RPMI8226 (cell line): ENCODE measurements around the gene KCNJ5.

Experiments
- DNase-seq: peaks from one replicate; pipeline ENCODE4 v3.0.0-alpha.2; 2015

KCNJ5 gene

DNA sequence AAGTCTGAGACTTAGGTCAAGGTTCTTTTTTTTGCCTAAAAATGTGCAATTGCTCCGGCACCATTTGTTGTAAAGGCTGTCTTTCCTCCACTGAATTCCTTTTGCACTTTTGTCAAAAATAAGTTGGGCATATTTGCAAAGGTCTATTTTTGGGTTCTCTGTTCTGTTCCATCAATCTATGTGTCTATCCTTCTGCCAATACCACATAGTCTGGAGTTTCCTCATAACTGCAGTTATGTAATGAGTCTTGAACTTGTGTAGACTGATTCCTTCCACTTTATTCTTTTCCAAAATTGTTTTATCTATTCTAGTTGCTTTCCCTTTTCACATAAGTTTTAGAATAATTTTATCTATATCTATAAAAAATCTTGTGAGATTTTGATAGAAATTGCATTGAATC, 6.7 kb downstream of the KCNJ5 start:
- DNase-seq: no peak

DNA sequence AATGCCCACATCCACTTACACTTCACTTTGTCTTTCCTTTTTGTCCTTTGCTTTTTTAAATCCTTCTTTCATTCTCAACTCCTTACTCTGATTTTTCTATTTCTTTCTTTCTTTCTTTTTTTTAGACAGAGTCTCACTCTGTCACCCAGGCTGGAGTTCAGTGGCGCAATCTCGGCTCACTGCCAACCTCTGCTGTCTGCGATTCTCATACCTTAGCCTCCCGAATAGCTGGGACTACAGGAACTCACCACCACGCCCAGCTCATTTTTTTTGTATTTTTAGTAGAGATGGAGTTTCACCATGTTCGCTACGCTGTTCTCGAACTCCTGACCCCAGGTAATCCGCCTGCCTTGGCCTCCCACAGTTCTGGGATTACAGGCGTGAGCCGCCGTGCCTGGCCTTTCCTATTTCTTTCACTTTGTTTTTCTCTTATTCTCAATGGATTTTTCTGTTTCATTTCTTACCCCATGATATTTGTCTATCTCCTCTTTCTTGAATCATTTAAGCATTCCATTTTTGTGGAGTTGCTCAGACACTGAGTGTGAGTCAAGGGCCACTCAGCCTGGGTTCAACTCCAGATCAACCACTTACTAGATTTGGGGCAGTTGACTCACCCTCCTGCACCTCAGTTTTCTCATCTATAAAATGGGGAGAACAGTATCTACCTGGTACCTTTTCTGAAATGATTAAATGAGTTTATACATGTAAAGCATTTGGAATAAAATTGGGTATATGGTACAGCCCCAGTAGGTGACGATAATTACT, 7.6 kb downstream of the KCNJ5 start:
- DNase-seq: peak; percentile 38

DNA sequence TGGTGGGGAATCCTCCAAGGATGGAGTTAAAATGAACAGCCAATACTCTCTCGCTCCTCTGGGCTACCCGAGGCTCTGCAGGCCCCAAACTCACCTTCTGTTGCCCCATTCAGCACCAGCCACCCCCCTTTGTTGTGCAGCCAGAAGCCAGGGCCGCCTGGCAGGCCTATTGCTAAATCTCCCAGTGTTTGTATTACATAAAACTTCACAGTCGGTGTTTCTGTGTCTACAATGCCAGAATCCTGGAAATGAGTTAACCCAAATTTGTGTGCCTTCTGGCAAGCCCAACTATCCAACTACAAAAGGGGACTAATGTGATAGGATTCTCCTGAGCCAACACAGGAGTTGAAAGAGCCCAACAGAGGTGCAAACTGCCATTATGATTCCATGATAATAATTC, 9.3 kb downstream of the KCNJ5 start:
- no peak for DNase-seq

DNA sequence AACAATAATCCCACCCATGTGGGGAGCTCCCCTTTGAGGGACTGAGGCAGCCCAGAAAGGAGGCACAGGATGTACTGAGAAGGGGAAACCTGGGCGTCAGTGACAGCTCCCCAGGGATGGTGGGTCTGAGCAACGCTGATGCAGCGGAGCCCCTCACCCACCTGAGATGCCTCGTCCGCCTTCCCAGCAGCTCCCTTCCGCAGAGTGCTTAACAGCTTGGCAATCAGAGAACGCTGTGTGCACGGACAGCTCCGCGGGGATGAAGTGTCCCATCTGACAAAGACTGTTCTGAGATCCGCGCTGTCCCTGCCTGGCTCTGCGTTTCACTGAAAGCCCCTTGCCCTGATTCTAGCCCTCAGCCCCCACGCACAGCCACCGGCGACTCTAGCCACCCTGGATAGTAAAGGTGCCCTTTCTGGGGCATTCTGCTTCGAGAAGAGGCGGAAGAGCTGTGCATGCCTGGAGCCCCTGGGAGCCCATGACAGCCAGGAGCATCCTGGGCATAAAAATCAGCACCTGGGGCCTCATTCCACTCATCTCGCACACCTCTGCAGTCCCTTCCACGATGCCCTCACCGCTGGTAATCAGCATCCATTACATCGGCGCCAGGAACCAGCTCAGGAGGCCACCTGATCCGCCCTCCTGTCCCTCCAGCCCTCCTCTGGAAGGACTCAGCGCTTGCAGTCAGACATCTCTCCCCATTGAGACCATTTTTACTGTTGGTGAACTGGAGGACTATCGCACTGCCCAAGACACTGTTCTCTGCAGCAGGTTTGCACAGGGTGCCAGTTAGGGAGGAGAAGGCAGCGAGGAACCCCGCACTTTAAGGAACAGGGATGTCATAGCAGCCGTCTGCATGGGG, 10.7 kb downstream of the KCNJ5 start:
- no peak for DNase-seq

DNA sequence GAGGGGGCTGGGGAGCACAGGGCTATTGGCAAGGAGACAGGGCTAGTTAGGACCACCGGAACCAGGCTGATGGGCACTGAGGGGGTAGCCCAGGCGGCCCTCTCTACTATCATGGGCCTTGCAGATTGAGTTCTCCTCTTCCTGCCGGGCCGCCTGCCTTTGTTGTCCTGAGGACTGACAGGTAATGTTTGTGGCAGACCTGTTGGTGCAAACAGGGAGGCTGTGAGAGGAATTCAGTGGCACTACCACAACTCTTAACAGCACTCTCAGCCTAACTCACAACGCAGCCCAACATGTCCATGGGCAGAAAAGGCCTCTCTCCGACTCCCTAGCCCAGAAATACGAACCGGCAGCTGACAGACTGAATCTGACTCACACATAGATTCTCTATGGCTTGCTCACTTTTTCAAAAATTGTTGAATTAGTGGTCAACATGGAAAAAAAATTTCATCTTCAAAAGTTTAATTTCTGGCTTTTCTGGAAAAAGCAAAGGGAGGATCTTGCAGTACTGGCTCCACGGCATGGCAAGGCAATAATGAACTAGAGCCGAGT, 11.4 kb downstream of the KCNJ5 start:
- DNase-seq: no peak

DNA sequence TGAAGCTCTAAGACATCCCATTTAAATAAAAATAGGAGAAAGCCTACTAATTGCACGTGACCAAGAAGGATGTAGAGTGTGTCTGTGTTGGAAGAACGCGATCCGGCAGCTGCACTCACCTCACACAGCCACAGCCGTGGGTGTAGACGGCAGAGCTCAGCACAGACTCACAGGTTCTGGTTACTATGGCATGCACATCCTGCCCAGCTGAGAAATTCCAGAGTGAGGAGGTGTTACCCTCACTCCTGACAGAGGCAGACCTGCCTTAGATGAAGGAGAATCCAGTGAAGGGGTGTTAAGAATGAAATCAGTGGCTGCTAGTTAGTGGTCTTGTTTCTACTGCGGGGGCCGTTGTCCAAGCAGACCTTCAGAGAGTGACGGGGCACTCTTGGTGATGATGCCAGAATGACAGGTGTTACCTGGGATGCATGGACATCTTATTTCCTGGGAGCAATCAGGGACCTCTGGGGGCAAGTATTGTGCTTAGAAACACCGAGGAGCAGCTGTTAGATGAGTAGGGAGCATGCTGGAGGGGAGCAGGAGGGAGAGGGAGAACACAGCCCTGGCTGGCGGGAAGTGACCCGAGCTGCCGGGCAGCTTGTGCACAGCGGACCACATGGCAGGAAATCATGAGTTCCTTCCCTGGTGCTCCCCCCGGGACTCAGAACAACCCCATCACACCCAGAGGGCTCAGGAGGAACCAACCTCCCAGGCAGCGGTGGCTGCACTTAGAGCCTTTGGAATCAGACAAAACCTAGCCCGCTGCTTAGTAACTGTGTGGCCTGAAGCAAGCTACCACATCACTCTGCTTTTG, 12.3 kb downstream of the KCNJ5 start:
- no peak for DNase-seq

DNA sequence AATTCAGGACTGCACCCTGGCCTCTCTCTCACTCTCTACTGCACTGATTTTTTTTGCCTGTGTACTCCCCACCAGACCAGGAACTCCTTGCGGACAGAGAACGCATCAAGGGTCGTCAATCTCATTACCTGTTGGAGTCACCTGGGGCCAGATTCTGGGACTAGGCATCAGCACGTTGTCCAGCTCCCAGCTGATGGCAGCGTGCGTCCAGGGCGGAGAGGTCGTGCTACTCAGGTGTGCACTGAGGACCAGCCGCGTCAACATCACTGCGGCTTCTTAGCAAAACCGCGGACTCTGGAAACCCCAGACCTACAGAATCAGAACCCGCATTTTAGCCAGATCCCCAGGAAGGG, 13.1 kb downstream of the KCNJ5 start:
- DNase-seq: no peak

DNA sequence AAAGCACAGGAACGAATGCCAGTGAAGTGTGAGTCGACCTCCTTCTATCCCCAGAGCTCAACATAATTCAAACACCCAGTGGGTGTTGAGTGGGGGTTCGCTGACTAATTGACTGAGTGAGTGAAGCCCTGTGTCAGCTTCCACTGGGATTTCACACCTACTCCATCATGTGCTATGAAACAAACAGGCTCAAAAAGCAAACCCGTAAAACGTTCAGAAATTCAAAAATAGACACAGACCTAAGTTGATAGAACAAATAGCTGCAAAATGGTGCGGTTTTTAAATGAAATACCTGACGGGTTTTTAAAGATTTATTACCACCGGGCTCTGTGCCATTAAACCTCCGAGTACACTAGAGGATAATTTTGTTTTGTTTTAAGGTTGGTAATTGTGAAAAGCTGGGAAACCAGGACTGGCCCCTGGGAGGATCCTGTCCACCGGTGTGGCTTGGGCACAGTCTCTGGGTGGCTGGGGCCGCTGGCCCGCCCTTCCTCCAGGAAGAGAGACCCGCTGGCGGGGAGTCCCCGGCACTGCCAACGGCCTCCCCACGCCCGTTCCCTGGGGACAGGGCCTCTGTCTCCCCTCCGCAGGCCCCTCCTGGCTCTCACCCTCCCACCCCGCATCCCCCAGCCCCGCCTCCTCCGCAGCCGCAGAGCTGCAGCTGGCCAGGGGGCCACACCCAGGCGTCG, 13.6 kb downstream of the KCNJ5 start:
- DNase-seq: no peak

DNA sequence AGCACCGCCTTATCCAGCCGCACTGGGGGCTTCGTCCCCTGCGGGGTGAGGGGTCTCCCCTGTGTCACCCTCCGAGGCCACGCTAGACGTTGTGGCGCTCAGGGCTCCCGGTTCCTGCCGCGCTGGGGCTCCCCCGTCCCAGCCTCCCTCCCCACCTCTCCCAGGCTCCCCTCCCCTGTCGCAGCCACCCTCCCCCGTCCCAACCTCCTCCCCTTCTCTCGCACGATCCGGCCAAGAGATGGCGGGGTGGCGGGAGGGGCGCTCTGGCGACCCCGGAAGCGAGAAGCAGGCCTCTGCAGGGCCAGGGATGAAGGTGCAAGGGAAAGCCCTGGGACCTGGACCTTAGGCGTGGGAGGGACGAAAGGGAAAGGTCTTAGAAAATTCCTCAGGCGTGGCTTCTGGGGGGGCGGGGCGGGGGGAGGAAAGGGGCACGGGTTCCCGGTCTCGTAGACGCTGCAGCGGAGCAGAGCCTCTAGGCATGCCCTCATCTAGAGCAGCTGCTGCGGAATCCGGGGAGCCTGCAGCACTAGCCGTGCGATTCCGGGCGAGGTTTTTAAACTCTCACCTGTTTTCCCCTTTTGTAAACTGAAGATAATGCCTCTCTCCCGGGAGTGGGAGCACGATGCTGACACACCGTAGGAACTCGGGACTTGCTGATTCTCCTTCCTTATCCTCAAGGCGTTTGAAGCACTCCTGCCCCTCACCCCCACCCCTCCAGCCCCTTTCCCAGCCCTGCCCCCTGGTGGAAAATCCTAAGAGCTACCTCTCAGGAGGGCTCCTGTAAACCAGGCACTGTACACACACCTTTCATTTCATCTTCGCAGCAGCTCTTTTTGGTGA, 14.4 kb downstream of the KCNJ5 start:
- peak; percentile 32 for DNase-seq

DNA sequence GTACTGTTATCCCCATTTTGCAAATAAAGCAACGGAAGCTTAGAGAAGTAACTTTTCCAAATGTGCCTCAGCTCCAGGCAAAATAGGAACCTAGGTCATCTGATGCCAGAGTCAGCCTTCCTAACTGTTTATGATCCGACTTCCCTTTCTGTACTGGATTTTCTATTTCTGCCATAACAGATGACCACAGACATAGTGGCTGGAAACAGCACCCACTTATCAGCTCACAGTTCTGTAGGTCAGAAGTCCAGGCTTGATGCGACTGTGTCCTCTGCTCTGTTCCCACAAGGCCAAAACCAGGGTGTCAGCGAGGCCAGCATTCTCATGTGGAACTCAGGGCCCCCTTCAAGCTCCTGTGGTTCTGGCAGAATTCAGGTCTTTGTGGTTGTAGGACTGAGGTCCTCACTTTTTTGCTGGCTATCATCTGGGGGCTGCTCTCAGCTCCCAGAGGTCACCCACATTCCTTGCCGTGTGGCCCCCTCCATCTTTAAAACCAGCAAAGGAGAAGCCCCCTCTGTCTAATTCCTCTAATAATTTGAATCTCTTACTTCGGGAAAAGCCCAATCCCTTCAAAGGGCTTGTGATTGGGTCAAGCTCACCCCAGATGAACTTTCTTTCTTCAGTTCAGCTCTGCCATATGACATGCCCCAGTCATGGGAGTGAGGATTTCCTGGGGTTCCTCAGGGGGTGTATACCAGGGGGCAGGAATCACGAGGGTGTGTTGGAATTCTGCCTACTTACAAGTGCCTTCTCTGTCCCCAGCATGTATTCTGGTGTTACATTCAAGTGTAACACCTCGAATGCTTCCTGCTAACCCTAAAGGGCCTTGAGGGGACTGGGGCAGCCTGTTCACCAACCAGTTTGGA, 15.3 kb downstream of the KCNJ5 start:
- no peak for DNase-seq

DNA sequence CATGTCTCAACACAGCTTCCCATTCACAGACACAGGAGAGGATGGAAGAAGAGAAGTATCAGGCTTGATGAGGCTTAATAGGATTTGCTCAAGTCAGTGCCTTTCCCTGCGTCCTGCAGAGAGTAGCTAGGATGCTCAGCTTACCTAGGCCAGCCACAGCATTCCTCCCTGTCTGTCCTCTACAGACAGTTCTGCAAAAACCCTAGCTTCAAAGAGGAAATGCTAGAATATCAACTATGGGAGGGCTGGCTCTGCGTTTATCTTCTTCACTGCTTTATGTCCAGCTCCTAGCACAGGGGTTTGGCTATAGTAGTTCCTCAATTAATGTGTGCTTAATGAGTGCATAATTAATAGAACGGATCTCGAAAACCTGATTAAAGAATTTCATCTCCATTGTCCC, 16.4 kb downstream of the KCNJ5 start:
- DNase-seq: no peak

DNA sequence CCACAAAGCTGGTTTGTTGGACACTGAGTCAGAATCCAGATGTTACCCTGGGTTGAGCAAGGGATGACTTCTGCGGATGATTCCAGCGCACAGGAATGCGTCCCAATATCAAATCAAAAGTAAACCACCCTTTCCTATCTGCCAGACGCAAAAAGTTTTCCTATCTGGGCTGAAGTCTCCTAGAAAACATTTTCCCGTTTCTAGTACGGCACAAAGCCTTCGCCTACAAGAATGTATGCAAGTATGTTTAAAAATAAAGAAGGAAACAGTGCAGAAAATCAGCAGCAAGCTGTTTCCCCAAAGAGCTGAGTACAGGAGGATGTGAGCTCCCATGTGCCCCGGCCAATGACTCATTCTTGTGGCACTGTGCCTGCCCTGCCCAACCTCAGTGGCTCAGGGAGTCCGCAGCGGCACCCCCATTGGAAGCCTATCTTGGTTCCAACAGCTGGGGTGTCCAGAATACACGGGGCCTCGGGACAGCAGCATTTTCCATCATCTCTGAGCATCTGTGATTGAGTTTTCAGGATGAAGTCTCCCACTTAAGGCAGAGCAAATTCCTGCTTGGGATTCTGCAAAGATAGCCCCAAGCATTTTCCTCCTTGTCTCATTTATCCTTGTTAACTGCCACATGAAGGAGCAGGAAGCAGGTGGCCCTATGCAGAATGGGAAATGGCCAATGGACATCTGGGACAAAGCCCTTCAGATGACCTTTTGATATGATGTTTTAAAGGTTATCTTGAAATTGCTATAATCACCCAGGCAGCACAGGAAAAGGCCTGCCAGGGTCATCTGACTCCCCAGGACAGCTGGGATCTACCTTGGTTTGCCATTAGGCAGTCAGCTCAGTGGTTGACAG, 17.5 kb downstream of the KCNJ5 start:
- DNase-seq: peak; percentile 50

DNA sequence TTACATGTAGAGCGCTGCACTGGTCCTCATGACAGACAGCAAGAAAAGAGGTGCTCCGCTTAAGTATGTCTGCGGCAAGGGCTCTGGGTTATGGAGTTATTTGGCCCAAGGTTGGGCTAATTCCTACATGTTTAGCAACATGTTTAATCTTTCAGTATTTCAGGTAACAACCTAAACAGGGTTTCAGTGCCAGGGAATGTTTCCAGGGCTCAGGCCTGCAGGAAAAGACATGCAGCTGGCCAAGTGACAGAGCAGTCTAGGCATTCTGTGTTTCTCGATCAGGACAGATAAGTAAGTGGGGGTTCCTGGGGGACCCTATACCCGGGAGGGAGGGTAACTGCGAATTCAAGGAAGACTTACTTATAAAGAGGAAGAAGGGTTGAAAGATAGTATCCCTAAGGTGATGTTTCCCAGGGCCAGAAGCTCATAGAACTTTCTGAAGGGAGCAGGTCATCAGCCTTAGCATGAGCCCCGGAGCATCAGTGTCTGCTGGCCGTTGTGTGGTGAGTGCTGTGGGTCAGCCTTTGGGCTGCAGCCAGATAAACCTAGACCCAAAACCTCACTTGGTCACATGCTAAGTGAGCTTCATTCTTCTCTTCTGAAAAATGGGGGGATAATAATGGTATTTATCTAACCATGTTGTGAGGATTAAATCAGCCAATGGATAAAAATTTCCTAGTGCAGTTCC, 18.4 kb downstream of the KCNJ5 start:
- DNase-seq: no peak

DNA sequence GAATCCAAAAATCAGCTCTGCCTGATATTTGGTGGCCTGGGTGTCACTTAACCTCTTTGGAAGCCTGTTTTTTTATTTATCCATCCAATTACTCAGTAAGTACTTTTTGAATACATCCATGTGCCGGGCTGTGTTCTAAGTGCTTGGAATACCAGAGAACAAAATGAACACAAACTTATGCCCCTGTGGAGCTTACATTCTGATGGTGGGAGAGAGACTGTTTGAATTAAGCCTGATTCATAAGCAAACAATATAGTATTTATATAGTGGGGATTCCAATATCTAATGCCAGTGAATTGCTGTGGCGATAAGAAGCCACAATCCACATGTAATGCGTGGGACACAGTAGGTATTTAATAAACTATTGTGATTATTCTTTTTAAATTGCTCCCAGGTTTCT, 19.4 kb downstream of the KCNJ5 start:
- DNase-seq: no peak

DNA sequence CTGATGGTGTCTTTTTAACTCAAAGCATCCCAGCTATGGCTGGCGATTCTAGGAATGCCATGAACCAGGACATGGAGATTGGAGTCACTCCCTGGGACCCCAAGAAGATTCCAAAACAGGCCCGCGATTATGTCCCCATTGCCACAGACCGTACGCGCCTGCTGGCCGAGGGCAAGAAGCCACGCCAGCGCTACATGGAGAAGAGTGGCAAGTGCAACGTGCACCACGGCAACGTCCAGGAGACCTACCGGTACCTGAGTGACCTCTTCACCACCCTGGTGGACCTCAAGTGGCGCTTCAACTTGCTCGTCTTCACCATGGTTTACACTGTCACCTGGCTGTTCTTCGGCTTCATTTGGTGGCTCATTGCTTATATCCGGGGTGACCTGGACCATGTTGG, 20.1 kb downstream of the KCNJ5 start:
- DNase-seq: no peak

DNA sequence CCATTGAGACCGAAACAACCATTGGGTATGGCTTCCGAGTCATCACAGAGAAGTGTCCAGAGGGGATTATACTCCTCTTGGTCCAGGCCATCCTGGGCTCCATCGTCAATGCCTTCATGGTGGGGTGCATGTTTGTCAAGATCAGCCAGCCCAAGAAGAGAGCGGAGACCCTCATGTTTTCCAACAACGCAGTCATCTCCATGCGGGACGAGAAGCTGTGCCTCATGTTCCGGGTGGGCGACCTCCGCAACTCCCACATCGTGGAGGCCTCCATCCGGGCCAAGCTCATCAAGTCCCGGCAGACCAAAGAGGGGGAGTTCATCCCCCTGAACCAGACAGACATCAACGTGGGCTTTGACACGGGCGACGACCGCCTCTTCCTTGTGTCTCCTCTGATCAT, 20.5 kb downstream of the KCNJ5 start:
- DNase-seq: no peak

DNA sequence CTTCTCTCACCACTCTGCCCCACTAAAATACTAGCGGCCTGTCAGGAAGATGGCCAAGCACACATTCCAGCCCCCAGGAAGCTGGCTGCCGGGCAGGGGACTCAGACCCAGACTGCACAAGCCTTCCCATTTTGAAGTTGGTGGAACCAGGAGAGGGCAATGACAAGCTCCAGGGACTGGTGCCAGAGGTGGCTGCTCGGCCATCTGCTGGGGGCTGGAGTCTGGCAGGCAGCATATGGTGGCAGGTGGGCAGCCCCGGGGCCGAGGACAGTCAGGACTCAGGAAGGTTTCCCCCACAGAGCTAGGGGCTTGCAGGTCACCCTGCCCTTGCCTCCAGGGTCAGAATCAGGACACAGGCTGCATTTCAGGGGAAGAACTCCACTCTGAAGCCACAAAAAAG, 22.6 kb downstream of the KCNJ5 start:
- DNase-seq: no peak

DNA sequence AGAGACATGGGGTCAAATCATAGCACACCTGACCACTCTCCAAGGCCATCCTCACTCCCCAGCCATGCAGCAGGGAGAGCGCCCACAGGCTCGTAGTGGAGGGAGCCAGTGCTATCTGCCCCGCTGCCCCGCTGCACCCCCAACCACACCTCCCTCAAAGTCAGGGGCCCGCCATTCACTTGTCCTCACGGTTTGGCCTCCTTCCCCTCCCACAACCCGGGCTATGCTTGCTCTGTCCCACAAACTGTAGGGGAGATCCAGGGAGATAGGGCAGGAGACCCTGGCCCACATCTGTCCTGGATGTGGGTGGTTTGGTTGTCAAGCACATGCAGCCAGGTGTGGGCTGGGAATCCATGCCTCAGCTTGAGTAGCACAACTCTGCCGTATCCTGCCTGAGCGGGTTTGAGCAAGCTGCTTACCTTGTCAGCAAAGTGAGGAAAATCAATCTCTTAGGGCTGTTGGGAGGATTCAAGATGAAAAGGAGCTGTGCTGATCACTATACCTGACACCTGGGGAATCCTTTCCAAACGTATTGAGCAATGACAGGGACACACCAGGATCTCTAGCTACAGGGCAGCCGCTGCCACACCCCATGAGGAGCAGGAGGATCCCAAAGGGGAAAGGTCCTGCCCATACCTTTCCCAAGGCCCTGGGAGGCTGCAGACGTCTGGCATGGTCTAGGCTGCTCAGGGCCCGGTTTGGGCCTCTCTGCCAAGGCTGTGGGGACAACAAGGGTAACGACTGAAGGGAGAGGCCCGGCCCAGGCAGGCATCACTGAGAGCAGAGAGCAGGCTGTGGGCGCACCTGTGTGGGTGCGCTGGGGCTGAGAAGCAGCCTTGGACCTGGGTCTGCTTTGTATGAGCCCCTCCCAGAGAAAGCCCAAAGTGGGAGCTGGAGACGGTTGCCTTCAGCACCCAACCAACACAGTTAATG, 23.3 kb downstream of the KCNJ5 start:
- DNase-seq: no peak
